HS-27A (cell line): ENCODE measurements around the gene CDH4.

Experiments used
- DNase-seq: peaks from one replicate; pipeline ENCODE4 v3.0.0-alpha.2; 2012; ENCODE audit warnings: low read depth, missing footprints

Gene CDH4

GRCh38 chr20:61605862-61606557, 353.9 kb downstream of the CDH4 start:
- no peak for DNase-seq

GRCh38 chr20:61608275-61609085, 356.4 kb downstream of the CDH4 start:
- no peak for DNase-seq

GRCh38 chr20:61609461-61609860, 357.4 kb downstream of the CDH4 start:
- DNase-seq, result no peak

GRCh38 chr20:61611401-61612180, 359.5 kb downstream of the CDH4 start:
- no peak for DNase-seq

- DNase-seq, result no peak
Observed at GRCh38 chr20:61613917-61614705, 362.1 kb downstream of the CDH4 start.

- no peak for DNase-seq
Observed at GRCh38 chr20:61614706-61615100, 362.6 kb downstream of the CDH4 start.

- no peak for DNase-seq
Observed at GRCh38 chr20:61615806-61616205, 363.7 kb downstream of the CDH4 start.

GRCh38 chr20:61619751-61620150, 367.7 kb downstream of the CDH4 start:
- DNase-seq, result no peak

- DNase-seq, result no peak
Observed at GRCh38 chr20:61620174-61620573, 368.1 kb downstream of the CDH4 start.

GRCh38 chr20:61621035-61621730, 369.1 kb downstream of the CDH4 start:
- DNase-seq, result no peak

- no peak for DNase-seq
Observed at GRCh38 chr20:61621852-61622251, 369.8 kb downstream of the CDH4 start.

- no peak for DNase-seq
Observed at GRCh38 chr20:61623451-61623850, 371.4 kb downstream of the CDH4 start.

- DNase-seq, result no peak
Observed at GRCh38 chr20:61625246-61625645, 373.2 kb downstream of the CDH4 start.

- DNase-seq, result no peak
Observed at GRCh38 chr20:61626412-61626811, 374.4 kb downstream of the CDH4 start.

- no peak for DNase-seq
Observed at GRCh38 chr20:61627791-61628415, 375.8 kb downstream of the CDH4 start.

GRCh38 chr20:61628480-61628879, 376.4 kb downstream of the CDH4 start:
- no peak for DNase-seq

GRCh38 chr20:61628901-61629601, 377.0 kb downstream of the CDH4 start:
- DNase-seq, result no peak

- no peak for DNase-seq
Observed at GRCh38 chr20:61629602-61630390, 377.7 kb downstream of the CDH4 start.

- no peak for DNase-seq
Observed at GRCh38 chr20:61630391-61630650, 378.3 kb downstream of the CDH4 start.

GRCh38 chr20:61630816-61631215, 378.8 kb downstream of the CDH4 start:
- no peak for DNase-seq
